Endodermal cell (in vitro differentiated cells): ENCODE measurements around the gene GCA. TPM values are rescaled to one million over a fixed set of nuclear protein-coding genes. Genes with fewer than 3 reads are reported as not detected.

ENCODE experiments used
- DNase-seq: peaks from one replicate; pipeline ENCODE4 v3.0.0-alpha.2; 2017
- H3K27ac ChIP-seq: 2 replicates; pipeline ENCODE4 v1.5.1; 2013; ENCODE audit warnings: mild to moderate bottlenecking, low read depth, low read length, moderate library complexity
- H3K27me3 ChIP-seq: 2 replicates; pipeline ENCODE4 v1.6.1; 2013; ENCODE audit warnings: mild to moderate bottlenecking, low read length, moderate library complexity; ENCODE audit not compliant: insufficient read depth, control insufficient read depth, poor library complexity, severe bottlenecking
- H3K36me3 ChIP-seq: 2 replicates; pipeline ENCODE4 v1.7.0; 2013; ENCODE audit warnings: mild to moderate bottlenecking, low read length, moderate library complexity; ENCODE audit not compliant: control insufficient read depth, insufficient read depth
- H3K4me1 ChIP-seq: one replicate; pipeline ENCODE4 v1.7.0; 2013; ENCODE audit warnings: low read length; ENCODE audit not compliant: control insufficient read depth, insufficient read depth
- H3K4me3 ChIP-seq: 2 replicates; pipeline ENCODE4 v1.5.1; 2013; ENCODE audit warnings: mild to moderate bottlenecking, low read length, moderate library complexity
- H3K9ac ChIP-seq: 2 replicates; pipeline ENCODE4 v1.6.1; 2013; ENCODE audit warnings: mild to moderate bottlenecking, low read length, moderate library complexity; ENCODE audit not compliant: poor library complexity, severe bottlenecking; ENCODE audit errors: extremely low read depth
- H3K9me3 ChIP-seq: 2 replicates; pipeline ENCODE4 v1.6.1; 2013; ENCODE audit warnings: mild to moderate bottlenecking, low read length, moderate library complexity; ENCODE audit not compliant: control insufficient read depth
- H3K27ac Mint-ChIP-seq: 2 replicates; pipeline ENCODE4 v1.8.0; 2020; ENCODE audit warnings: mixed read lengths
- H3K27me3 Mint-ChIP-seq: 2 replicates; pipeline ENCODE4 v1.8.0; 2021; ENCODE audit warnings: mild to moderate bottlenecking, mixed read lengths; ENCODE audit not compliant: insufficient read depth
- H3K36me3 Mint-ChIP-seq: 2 replicates; pipeline ENCODE4 v1.8.0; 2020; ENCODE audit warnings: low read depth, mixed read lengths
- H3K4me1 Mint-ChIP-seq: 2 replicates; pipeline ENCODE4 v1.8.0; 2020; ENCODE audit warnings: mixed read lengths
- H3K4me3 Mint-ChIP-seq: 2 replicates; pipeline ENCODE4 v1.8.0; 2020; ENCODE audit warnings: mild to moderate bottlenecking, moderate library complexity, mixed read lengths
- H3K9me3 Mint-ChIP-seq: 2 replicates; pipeline ENCODE4 v1.8.0; 2020; ENCODE audit warnings: mild to moderate bottlenecking, mixed read lengths
- CTCF ChIP-seq: fragments of 200-600 bp; sonication (generic); conservative IDR thresholded peaks from 2 replicates; pipeline ENCODE4 v1.5.0; 2021; ENCODE audit warnings: antibody characterized with exemption, mild to moderate bottlenecking
- WGBS, 2 experiments: methylation state at CpG; one replicate each; pipeline versions ENCODE4 v1.1.5 to v1.1.7; 2013; ENCODE audit warnings: missing lambda C conversion rate in 2 of 2, mixed read lengths in 1 of 2; ENCODE audit not compliant: insufficient coverage in 1 of 2, insufficient read length in 1 of 2; 5-methylcytosine and 5-hydroxymethylcytosine counted together
- total RNA-seq, 2 donors: library from RNA; stranded (reverse); fragmentation: NEBNext Ultra II Directional in 1 of 2; extraction: Animal tissue kit (Norgen Biotek cat#: 25700) in 1 of 2; gene quantifications; 2 replicates in 1 of 2; 3 replicates in 1 of 2; pipeline ENCODE4 v1.2.1, GENCODE V29; 2021

GCA gene
- total RNA-seq, 2 donors from 2014 or later = 27.5 to 53.0 TPM

GRCh38 chr2:162327806-162328205 is 16.1 kb upstream of the GCA start:
- H3K9me3 ChIP-seq = no peaks in the 10 kb centered on the region
- H3K27me3 ChIP-seq = no peaks in the 10 kb centered on the region
- H3K27me3 Mint-ChIP-seq = no peaks in the 10 kb centered on the region
- DNase-seq = no peak
- no peaks in the 10 kb centered on the region for H3K36me3 Mint-ChIP-seq
- no peak overlapping the region for H3K9ac ChIP-seq
- 87 to 95% methylated on average over 6 to 15 of the region's 15 CpGs for WGBS, 2 experiments
- H3K4me3 ChIP-seq = no peak overlapping the region
- TF ChIP-seq CTCF = no peak
- no peak overlapping the region for H3K27ac Mint-ChIP-seq
- no peaks in the 10 kb centered on the region for H3K36me3 ChIP-seq
- H3K4me1 Mint-ChIP-seq = no peaks in the 10 kb centered on the region
- H3K27ac ChIP-seq = no peak overlapping the region
- peaks cover 6% of the 10 kb centered on the region for H3K9me3 Mint-ChIP-seq
- H3K4me1 ChIP-seq = no peaks in the 10 kb centered on the region
- no peak overlapping the region for H3K4me3 Mint-ChIP-seq

- H3K4me3 Mint-ChIP-seq = no peak overlapping the region
- H3K36me3 ChIP-seq = no peaks in the 10 kb centered on the region
- H3K27ac Mint-ChIP-seq = no peak overlapping the region
- no peaks in the 10 kb centered on the region for H3K27me3 Mint-ChIP-seq
- no peak overlapping the region for H3K9ac ChIP-seq
- 90 to 93% methylated on average over 2 to 12 of the region's 12 CpGs for WGBS, 2 experiments
- no peaks in the 10 kb centered on the region for H3K36me3 Mint-ChIP-seq
- no peak overlapping the region for H3K27ac ChIP-seq
- no peak for DNase-seq
- H3K9me3 Mint-ChIP-seq = peaks cover 6% of the 10 kb centered on the region
- no peaks in the 10 kb centered on the region for H3K4me1 Mint-ChIP-seq
- no peak overlapping the region for H3K4me3 ChIP-seq
- H3K27me3 ChIP-seq = no peaks in the 10 kb centered on the region
- no peak for TF ChIP-seq CTCF
- no peaks in the 10 kb centered on the region for H3K9me3 ChIP-seq
- H3K4me1 ChIP-seq = no peaks in the 10 kb centered on the region
These were observed 15.3 kb upstream of the GCA start for GRCh38 chr2:162328424-162329157.

GRCh38 chr2:162330881-162331280 is 13.1 kb upstream of the GCA start:
- WGBS, 2 experiments = 100% methylated on average over 1 of the region's 1 CpG; no CpG with 5 or more reads in 1 of the 2 experiments
- peaks cover 6% of the 10 kb centered on the region for H3K9me3 Mint-ChIP-seq

More at GRCh38 chr2:162330881-162331280, 13.1 kb upstream of the GCA start:
- H3K4me3 Mint-ChIP-seq = no peak overlapping the region
- H3K27ac ChIP-seq = no peak overlapping the region
- H3K4me3 ChIP-seq = no peak overlapping the region
- H3K4me1 ChIP-seq = no peaks in the 10 kb centered on the region
- no peaks in the 10 kb centered on the region for H3K36me3 Mint-ChIP-seq
- no peak for DNase-seq
- H3K36me3 ChIP-seq = no peaks in the 10 kb centered on the region
- TF ChIP-seq CTCF = no peak
- H3K9ac ChIP-seq = no peak overlapping the region
- H3K9me3 ChIP-seq = no peaks in the 10 kb centered on the region
- H3K4me1 Mint-ChIP-seq = no peaks in the 10 kb centered on the region
- H3K27me3 ChIP-seq = no peaks in the 10 kb centered on the region
- no peaks in the 10 kb centered on the region for H3K27me3 Mint-ChIP-seq
- H3K27ac Mint-ChIP-seq = no peak overlapping the region
